ENCODE measurements around the gene BUD31.

DNA sequence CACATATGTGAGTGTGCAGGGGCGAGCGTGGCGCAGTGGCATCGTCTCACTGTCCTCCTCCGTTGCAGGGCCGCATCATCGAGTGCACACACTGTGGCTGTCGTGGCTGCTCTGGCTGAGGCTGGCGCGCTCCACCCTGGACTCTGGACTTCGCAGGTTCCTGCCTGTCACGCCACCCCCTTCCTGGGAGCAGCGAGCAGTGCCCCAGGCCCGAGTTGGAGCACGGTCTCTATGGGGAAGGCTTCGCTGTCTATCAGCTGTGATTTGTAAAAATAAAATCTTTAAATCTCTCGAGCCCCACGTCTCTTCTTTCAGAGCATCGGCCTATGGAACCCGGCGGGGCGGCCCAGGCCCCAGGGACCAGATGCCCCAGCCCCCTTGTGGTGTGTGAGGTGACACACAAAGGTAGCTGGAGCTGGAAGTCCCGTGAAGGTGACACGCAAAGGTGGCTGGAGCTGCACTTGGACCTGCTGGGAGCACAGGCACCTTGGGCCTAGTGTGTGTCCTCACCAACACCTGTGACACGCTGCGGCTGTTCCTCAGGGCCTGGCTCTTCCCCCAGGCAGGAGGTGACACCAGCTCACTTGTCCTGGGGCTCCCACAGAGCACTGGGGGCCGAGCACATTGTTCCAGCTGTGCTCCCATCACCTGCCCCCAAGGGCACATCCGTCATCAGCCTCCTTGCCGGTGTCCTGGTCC lies 10.7 kb downstream of the BUD31 start:
- TF ChIP-seq, protein P1, sequence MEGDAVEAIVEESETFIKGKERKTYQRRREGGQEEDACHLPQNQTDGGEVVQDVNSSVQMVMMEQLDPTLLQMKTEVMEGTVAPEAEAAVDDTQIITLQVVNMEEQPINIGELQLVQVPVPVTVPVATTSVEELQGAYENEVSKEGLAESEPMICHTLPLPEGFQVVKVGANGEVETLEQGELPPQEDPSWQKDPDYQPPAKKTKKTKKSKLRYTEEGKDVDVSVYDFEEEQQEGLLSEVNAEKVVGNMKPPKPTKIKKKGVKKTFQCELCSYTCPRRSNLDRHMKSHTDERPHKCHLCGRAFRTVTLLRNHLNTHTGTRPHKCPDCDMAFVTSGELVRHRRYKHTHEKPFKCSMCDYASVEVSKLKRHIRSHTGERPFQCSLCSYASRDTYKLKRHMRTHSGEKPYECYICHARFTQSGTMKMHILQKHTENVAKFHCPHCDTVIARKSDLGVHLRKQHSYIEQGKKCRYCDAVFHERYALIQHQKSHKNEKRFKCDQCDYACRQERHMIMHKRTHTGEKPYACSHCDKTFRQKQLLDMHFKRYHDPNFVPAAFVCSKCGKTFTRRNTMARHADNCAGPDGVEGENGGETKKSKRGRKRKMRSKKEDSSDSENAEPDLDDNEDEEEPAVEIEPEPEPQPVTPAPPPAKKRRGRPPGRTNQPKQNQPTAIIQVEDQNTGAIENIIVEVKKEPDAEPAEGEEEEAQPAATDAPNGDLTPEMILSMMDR (IDR thresholded peaks at IDR 0.05): no peak
- TF ChIP-seq EP300 (IDR thresholded peaks at IDR 0.05): no peak
